ENCODE measurements around the gene RAD51B.
A peak's percentile ranks its signal among the peaks of the same experiment; 100 is the strongest.

RAD51B gene

DNA sequence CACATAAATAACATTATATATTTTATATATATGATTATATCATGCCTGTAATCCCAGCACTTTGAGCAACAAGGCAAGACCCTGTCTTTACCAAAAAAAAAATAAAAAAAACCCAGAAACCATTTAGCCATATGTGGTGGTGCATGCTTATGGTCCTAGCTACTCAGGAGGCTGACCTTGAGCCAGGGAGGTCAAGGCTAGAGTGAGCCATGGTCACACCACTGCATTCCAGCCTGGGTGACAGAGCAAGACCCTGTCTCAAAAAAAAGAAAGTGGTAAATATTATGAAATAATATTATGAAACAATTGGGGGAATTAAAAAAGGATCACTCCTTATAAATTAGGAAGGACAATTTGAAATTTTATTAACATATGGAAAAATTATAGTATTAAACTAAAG is 16.0 kb downstream of the RAD51B start:
- DNase-seq (ENCODE audit: low read depth in 2 of 2): no peak

GRCh38 chr14:67837011-67837624 is 17.5 kb downstream of the RAD51B start:
- DNase-seq (ENCODE audit: low read depth in 2 of 2): peak in 1 of 2 experiments; percentile 34

GRCh38 chr14:67846029-67846610 is 26.5 kb downstream of the RAD51B start:
- DNase-seq (ENCODE audit: low read depth in 2 of 2): no peak

- DNase-seq (ENCODE audit: low read depth in 2 of 2): no peak
Measured at GRCh38 chr14:67850066-67850830, 30.7 kb downstream of the RAD51B start.

DNA sequence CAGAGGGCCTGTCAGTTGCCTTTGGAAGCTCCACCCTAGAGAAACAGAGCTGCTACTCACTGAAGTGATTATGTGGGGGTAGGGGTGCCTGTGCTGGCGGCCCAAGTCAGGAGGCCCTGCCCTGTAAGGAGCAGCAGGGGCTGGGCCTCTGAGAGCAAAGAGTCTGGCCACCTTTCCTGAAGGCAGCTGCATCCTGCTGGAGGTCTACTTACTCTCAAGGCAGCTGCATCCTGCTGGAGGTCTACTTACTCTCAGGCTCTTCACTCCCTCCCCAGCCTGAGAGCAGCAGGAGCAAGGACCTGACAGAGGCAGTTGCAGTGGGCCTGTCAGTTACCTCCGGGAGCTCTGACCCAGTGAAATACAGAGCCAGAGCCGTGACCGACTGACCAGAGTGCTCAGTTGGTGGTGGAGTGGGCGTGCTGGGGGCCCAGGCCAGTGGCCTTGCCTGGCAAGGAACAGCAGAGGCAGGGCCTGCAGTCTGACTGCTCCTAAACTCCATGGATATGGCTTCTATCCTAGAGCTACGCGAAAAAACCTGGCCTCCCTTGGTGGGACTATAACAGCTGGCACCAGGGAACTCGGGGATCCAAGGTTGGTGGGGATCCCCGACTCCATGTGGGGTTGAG is 32.3 kb downstream of the RAD51B start:
- DNase-seq (ENCODE audit: low read depth in 2 of 2): no peak

DNA sequence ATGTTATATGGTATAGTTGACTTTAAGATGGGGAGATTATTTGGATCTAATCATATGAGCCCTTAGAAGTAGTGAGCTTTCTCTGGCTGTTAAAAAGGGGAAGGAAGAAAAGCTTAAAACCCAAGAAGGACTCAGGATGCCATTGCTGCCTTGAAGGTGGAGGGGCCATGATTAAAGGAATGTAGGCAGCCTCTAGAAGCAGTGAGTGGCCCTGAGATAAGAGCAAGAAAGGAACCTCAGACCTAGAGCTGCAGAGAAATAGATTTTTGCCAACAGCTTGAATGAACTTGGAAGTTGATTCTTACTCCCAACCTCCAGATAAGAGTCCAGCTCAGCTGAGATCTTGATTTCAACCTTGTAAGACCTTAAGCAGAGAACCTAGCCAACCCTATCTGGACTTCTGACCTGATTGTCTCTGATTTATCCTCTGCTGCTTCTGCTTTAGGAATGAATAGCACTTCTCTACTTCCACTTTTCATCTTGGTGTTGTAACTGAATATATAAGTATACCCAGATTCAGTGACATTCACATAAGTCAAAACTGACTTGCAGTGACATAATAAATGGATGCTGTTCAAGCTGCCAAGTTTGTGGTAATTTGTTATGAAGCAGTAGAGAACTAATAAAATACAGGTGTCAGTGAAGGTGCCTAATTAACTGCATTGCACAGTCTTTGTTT is 33.5 kb downstream of the RAD51B start:
- DNase-seq (ENCODE audit: low read depth in 2 of 2): no peak

DNA sequence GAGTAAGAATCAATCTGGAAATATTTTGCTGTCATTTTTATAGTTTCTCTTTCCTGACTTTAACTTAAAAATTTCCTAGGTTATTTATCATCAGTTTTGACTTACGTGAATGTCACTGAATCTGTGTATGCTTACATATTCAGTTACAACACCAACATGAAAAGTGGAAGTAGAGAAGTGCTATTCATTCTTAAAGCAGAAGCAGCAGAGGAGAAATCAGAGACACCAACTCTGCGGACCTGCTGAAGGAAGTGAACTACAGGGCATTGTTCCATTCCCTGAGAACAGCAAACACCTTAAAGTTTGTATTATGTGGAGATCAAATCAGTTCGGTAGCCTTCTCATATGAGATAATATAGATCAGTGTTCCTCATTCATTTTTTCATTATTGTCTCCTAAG is 34.1 kb downstream of the RAD51B start:
- no peak for DNase-seq (ENCODE audit: low read depth in 2 of 2)

GRCh38 chr14:67856827-67857226 is 37.2 kb downstream of the RAD51B start:
- no peak for DNase-seq (ENCODE audit: low read depth in 2 of 2)

DNA sequence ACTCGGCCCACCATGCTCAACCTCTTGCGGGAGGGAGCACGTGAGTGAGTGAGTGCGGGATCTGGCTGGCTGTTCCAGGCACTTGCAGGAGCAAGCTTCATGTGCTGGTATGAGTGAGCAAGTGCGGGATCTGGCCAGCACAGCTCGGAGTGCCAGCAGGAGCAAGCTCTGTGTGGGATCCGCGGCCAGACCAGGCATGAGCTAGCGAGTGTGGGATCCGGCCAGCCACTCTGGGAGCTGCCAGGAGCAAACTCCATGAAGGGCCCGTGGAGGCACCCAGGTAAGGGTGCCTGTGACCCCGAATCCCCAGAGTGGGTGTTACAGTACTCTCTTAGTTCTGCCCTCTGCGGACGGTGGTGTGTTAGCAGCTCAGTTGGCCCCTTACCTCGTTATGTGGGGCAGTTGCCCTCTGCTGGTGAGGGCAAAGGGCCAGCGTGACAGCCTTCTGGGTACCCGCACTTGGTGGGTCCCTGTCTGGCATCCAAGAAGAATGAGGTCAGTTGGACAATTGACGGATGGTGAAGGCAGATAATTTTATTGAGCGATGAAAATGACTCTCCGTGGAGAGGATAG is 38.3 kb downstream of the RAD51B start:
- DNase-seq (ENCODE audit: low read depth in 2 of 2): no peak

- no peak for DNase-seq (ENCODE audit: low read depth in 2 of 2)
Measured at GRCh38 chr14:67859169-67859749, 39.7 kb downstream of the RAD51B start.

- no peak for DNase-seq (ENCODE audit: low read depth in 2 of 2)
Measured at GRCh38 chr14:67863223-67863622, 43.6 kb downstream of the RAD51B start.

DNA sequence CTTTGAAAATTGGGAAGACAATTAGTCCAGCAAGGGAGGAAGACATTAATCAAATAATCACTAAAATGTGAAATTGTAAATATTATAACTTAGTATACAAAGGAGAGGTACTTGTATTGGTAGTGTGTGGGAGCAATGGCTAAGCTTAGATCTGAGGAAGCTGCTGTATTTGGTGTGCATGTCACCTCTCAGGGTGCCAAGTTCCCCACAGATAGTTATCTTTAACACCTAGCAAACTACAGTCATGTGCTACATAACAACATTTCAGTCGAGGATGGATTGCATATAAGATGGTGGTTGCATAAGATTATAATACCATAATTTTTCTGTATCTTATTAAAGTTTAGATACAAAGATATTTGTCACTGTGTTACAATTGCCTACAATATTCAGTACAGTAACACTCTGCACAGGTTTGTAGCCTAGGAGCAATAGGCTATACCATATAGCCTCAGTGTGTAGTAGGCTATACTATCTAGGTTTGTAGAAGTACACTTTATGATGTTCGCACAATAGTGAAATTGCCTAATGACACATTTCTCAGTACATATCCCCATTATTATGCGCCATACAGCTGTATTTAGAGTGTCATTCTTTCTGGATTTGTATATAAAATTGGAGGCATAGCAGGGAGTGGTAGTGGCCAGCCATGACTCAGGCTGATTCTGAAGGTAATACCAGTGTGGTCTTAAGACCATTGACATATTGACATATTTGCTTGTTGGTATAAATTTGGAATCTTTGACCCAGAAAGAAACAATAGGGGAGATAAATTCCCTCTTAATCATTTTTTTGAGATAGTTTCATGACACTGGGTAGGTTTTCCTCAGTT is 55.8 kb downstream of the RAD51B start:
- DNase-seq (ENCODE audit: low read depth in 2 of 2): no peak

DNA sequence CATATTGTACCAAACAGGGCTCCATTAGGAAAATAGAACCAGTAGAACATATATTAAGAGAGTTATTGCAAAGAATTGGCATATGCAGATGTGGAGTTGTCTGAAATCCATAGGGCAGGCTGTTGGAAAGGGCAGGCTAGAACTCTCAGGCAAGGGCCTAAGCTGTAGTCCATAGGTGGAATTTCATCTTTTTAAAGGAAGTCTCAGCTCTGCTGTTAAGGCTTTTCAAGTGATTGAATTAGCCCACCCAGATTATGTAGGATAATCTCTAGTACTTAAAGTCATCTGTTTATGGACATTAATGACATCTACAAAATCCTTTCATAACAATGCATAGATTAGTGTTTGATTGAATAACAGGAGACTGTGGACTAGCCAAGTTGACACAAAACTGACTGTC is 59.4 kb downstream of the RAD51B start:
- DNase-seq (ENCODE audit: low read depth in 2 of 2): no peak

DNA sequence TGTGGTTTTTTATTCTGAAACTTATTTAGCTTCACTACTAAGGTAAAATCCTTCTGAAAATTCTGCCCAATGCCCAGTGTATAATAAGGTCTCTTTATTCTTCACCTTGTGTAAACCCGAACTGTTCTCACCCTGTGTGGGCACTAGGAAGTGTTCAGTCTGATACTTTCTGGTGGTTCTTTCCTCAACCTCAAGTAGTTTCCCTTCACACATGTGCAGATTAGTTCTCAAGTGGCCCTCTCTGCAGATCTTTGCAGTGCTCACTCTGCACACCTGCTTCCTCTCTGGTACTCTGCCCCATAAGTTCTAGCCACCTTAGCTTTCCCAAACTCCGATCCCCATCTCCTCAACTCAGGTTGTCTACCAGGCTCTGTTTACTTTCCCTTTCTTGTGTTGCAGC is 61.6 kb downstream of the RAD51B start:
- no peak for DNase-seq (ENCODE audit: low read depth in 2 of 2)

DNA sequence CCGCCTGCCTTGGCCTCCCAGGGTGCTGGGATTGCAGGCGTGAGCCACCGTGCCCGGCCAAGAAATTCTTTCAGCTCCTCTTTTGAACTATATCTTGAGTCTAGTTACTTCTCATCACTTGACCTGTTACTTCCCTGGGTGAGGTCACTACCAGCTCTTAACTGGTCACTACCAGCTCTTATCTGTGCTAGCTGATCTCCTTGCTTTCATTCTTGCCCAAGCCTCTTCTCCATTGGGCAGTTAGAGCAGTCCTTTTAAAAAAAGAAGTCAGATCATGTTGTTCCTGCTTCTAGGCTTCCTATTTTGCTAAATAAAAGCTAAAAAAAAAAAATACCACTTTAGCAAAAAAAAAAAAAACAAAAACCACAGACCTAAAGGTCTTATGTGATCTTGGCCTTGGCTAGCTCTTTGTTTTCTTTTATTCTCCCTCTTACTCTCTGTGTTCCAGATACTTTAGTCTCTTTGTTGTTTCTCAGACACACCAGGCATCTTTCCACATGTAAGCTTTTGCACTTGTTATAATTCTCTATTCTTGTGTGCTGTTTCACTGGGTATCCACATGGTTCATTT is 63.5 kb downstream of the RAD51B start:
- DNase-seq (ENCODE audit: low read depth in 2 of 2): no peak

GRCh38 chr14:67883717-67884116 is 64.1 kb downstream of the RAD51B start:
- no peak for DNase-seq (ENCODE audit: low read depth in 2 of 2)

DNA sequence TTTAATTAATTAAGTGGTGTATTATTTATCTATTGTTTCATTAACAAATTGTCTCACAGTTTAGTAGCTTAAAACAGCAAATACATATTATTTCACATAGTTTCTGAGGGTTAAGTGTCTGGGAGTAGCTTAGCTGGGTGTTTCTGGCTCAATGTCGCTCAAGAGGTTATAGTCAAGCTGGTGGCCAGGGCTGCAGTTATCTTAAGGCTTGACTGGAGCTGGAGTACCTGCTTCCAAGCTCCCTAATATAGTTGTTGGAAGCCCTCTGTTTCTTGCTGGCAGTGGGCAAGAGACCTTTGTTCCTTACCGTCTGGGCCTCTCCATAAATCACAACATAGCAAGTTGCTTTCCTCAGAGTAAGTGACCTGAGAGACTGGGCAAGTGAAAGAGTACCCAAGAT is 66.6 kb downstream of the RAD51B start:
- DNase-seq (ENCODE audit: low read depth in 2 of 2): no peak

DNA sequence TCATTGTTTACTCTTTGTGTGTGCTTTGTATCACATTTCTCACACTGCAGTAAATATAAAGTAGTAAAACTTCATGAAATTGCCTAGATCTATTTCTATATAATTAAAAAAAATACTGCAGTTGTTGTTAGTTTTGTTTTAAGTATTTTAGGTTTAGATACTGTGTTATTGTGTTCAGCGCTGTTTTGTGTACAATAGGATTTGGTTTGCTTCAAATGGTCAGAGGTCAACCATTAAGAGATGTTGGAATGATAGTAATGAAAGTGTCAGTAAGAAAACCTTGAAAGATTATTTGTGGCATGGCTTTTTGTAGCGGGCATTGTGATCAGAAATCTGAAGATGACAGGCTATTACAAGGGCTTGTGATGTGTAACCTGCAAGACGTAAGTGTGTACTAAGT is 67.9 kb downstream of the RAD51B start:
- DNase-seq (ENCODE audit: low read depth in 2 of 2): no peak

DNA sequence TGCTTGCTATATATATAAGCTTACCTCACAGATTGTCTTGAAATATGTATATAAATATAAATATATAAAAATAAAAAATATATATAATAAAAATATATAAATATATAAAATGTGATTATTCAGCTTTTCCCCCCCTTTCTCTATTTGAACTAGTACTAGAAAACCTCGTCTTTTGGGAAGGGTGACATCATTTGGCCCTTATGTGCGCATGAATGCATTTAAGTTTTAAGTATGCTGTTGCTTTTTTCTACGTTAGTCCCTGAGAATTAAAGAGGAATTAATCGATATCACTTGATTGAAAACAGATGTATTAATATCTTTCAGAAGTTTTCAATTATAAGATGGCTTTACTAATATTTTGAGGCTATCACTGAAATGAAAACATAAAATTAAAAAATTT is 69.9 kb downstream of the RAD51B start:
- no peak for DNase-seq (ENCODE audit: low read depth in 2 of 2)

- no peak for DNase-seq (ENCODE audit: low read depth in 2 of 2)
Measured at GRCh38 chr14:67892466-67893100, 73.0 kb downstream of the RAD51B start.

Data from stimulated activated CD4-positive, alpha-beta T cell treated with anti-CD3 and anti-CD28 coated beads, Interleukin-12 subunit alpha, Interleukin-12 subunit beta, amount 100 ng/mL, for 24 hours (primary cell).